Activated naive CD4-positive, alpha-beta T cell treated with Interleukin-2 at 50 U/mL for 16 hours (primary cell): ENCODE measurements around the gene TNPO2.
A peak's percentile ranks its signal among the peaks of the same experiment; 100 is the strongest.
"Not testable (repeated sequence)": the region's sequence is repeated elsewhere in the genome, so short reads cannot be mapped to it uniquely, and the experiment has no call there.

Source experiments
- DNase-seq: peaks from one replicate; pipeline ENCODE4 v3.0.0-alpha.2; 2020

TNPO2 gene

GRCh38 chr19:12705169-12705568 lies 18.6 kb downstream of the TNPO2 start:
- no peak for DNase-seq

GRCh38 chr19:12703046-12703445 lies 20.7 kb downstream of the TNPO2 start:
- no peak for DNase-seq

GRCh38 chr19:12701596-12702282 lies 22.0 kb downstream of the TNPO2 start:
- DNase-seq: no peak

GRCh38 chr19:12698138-12698537 lies 25.6 kb downstream of the TNPO2 start:
- no peak for DNase-seq

- DNase-seq: not testable (repeated sequence)
Observed at GRCh38 chr19:12697425-12697824, 26.3 kb downstream of the TNPO2 start.

GRCh38 chr19:12696366-12697335 lies 27.1 kb downstream of the TNPO2 start, which contains the start of gene FBXW9:
Gene FBXW9, minus strand, starts transcription at chr19:12696631. Its CDS starts 50 bp downstream, at chr19:12696581.
- DNase-seq: peak; percentile 99

- no peak for DNase-seq
Observed at GRCh38 chr19:12695997-12696365, 27.8 kb downstream of the TNPO2 start.

GRCh38 chr19:12695514-12695913 lies 28.2 kb downstream of the TNPO2 start:
- no peak for DNase-seq

GRCh38 chr19:12695096-12695495 lies 28.6 kb downstream of the TNPO2 start:
- no peak for DNase-seq

GRCh38 chr19:12694641-12695040 lies 29.1 kb downstream of the TNPO2 start:
- no peak for DNase-seq

GRCh38 chr19:12692960-12693359 lies 30.8 kb downstream of the TNPO2 start:
- no peak for DNase-seq

- no peak for DNase-seq
Observed at GRCh38 chr19:12689581-12690216, 34.0 kb downstream of the TNPO2 start.

GRCh38 chr19:12689012-12689411 lies 34.7 kb downstream of the TNPO2 start:
- no peak for DNase-seq

- no peak for DNase-seq
Observed at GRCh38 chr19:12687496-12688196, 36.1 kb downstream of the TNPO2 start, which contains the start of gene GNG14. Gene GNG14, plus strand, starts transcription at chr19:12687998. Its CDS starts 51 bp downstream, at chr19:12688049.

GRCh38 chr19:12685831-12686230 lies 37.9 kb downstream of the TNPO2 start:
- no peak for DNase-seq

- DNase-seq: peak; percentile 90
Observed at GRCh38 chr19:12681074-12681987, 42.4 kb downstream of the TNPO2 start, which contains the start of gene DHPS. Gene DHPS, minus strand, starts transcription at chr19:12681880. Its CDS starts 114 bp downstream, at chr19:12681766.

GRCh38 chr19:12680034-12680433 lies 43.7 kb downstream of the TNPO2 start:
- no peak for DNase-seq

- DNase-seq: not testable (repeated sequence)
Observed at GRCh38 chr19:12678039-12678438, 45.7 kb downstream of the TNPO2 start.

GRCh38 chr19:12676928-12677327 lies 46.8 kb downstream of the TNPO2 start:
- no peak for DNase-seq

GRCh38 chr19:12676384-12676792 lies 47.3 kb downstream of the TNPO2 start:
- DNase-seq: peak; percentile 87

GRCh38 chr19:12675940-12676339 lies 47.8 kb downstream of the TNPO2 start:
- DNase-seq: no peak
